Activated naive CD4-positive, alpha-beta T cell treated with anti-CD3 and anti-CD28 coated beads, Interleukin-2, amount 50 U/mL, for 72 hours (primary cell): ENCODE results near the gene RCL1. TPM values are rescaled to one million over a fixed set of nuclear protein-coding genes. Genes with fewer than 3 reads are reported as not detected.
"Not testable (repeated sequence)": the region's sequence is repeated elsewhere in the genome, so short reads cannot be mapped to it uniquely, and the experiment has no call there.

Experiments used
- ATAC-seq, 2 donors: fragments of 150-1000 bp; cut with Tn5 transposase; 2 replicates each; pipeline ENCODE4 v1.10.0; 2021; ENCODE audit warnings: mild to moderate bottlenecking in 2 of 2, moderate library complexity in 2 of 2
- DNase-seq, 2 donors: peaks; one replicate each; pipeline ENCODE4 v3.0.0; 2021 to 2022; ENCODE audit warnings: low spot score in 2 of 2
- H3K27ac Mint-ChIP-seq, 2 donors: one replicate each; pipeline ENCODE4 v1.8.0; 2022; ENCODE audit warnings: mild to moderate bottlenecking in 2 of 2, mixed read lengths in 2 of 2
- H3K36me3 Mint-ChIP-seq, 2 donors: one replicate each; pipeline ENCODE4 v1.8.0; 2022; ENCODE audit warnings: mixed read lengths in 2 of 2
- H3K9me3 Mint-ChIP-seq, 2 donors: one replicate each; pipeline ENCODE4 v1.8.0; 2022; ENCODE audit warnings: mixed read lengths in 2 of 2
- total RNA-seq, 2 donors: library from RNA; stranded (reverse); gene quantifications; one replicate each; pipeline ENCODE4 v1.2.3, GENCODE V29; 2022

RCL1 gene
- total RNA-seq, 2 donors from 2014 or later = 18.2 to 32.0 TPM

- ATAC-seq = no peak
- DNase-seq = no peak
- Mint-ChIP-seq H3K27ac (no peak overlapping the region), H3K36me3 (no peaks in the 10 kb centered on the region), H3K9me3 (peaks cover 0 to 5% of the 10 kb centered on the region in 2 donors)
Measured at GRCh38 chr9:4771788-4772187, 21.0 kb upstream of the RCL1 start.

- peaks cover 0 to 5% of the 10 kb centered on the region in 2 donors for H3K9me3 Mint-ChIP-seq
- DNase-seq = no peak
- no peak for ATAC-seq
- H3K27ac Mint-ChIP-seq = no peak overlapping the region
- H3K36me3 Mint-ChIP-seq = no peaks in the 10 kb centered on the region
Measured at GRCh38 chr9:4774209-4774608, 18.5 kb upstream of the RCL1 start.

GRCh38 chr9:4774958-4775357 lies 17.8 kb upstream of the RCL1 start:
- not testable (repeated sequence) for H3K27ac Mint-ChIP-seq, H3K36me3 Mint-ChIP-seq, DNase-seq, H3K9me3 Mint-ChIP-seq, ATAC-seq

- DNase-seq = no peak
- Mint-ChIP-seq H3K36me3 (peaks cover 0 to 7% of the 10 kb centered on the region in 2 donors), H3K9me3 (no peaks in the 10 kb centered on the region), H3K27ac (no peak overlapping the region)
- ATAC-seq = no peak
Measured at GRCh38 chr9:4780651-4781050, 12.1 kb upstream of the RCL1 start.

- H3K36me3 Mint-ChIP-seq = peaks cover 0 to 7% of the 10 kb centered on the region in 2 donors
- ATAC-seq (no peak), DNase-seq (no peak)
- H3K9me3 Mint-ChIP-seq = no peaks in the 10 kb centered on the region
- H3K27ac Mint-ChIP-seq = no peak overlapping the region
Measured at GRCh38 chr9:4781408-4781807, 11.3 kb upstream of the RCL1 start.

GRCh38 chr9:4783191-4783590 lies 9.6 kb upstream of the RCL1 start:
- DNase-seq, H3K36me3 Mint-ChIP-seq, H3K9me3 Mint-ChIP-seq, H3K27ac Mint-ChIP-seq, ATAC-seq: not testable (repeated sequence)

GRCh38 chr9:4784403-4784802 lies 8.3 kb upstream of the RCL1 start:
- no peaks in the 10 kb centered on the region for H3K9me3 Mint-ChIP-seq
- H3K36me3 Mint-ChIP-seq = peaks cover 0 to 7% of the 10 kb centered on the region in 2 donors
- DNase-seq (no peak), ATAC-seq (no peak)
- H3K27ac Mint-ChIP-seq = no peak overlapping the region

GRCh38 chr9:4786599-4786998 lies 6.1 kb upstream of the RCL1 start:
- ATAC-seq (no peak), DNase-seq (no peak)
- H3K36me3 Mint-ChIP-seq = peaks cover 0 to 3% of the 10 kb centered on the region in 2 donors
- H3K9me3 Mint-ChIP-seq = no peaks in the 10 kb centered on the region
- H3K27ac Mint-ChIP-seq = no peak overlapping the region

GRCh38 chr9:4787876-4788275 lies 4.9 kb upstream of the RCL1 start:
- Mint-ChIP-seq H3K9me3 (no peaks in the 10 kb centered on the region), H3K36me3 (no peaks in the 10 kb centered on the region), H3K27ac (no peak overlapping the region)
- ATAC-seq = no peak
- DNase-seq = no peak

- no peaks in the 10 kb centered on the region for H3K9me3 Mint-ChIP-seq
- H3K27ac Mint-ChIP-seq = no peak overlapping the region
- no peaks in the 10 kb centered on the region for H3K36me3 Mint-ChIP-seq
- ATAC-seq (no peak), DNase-seq (no peak)
Measured at GRCh38 chr9:4788703-4789102, 4.0 kb upstream of the RCL1 start.

- H3K36me3 Mint-ChIP-seq = peaks cover 0 to 17% of the 10 kb centered on the region in 2 donors
- peak; percentile 30 to 44 for ATAC-seq
Measured at GRCh38 chr9:4792054-4792571, 631 bp upstream of the RCL1 start.

GRCh38 chr9:4793459-4794395 lies 983 bp downstream of the RCL1 start:
- H3K36me3 Mint-ChIP-seq = peaks cover 0 to 17% of the 10 kb centered on the region in 2 donors
- H3K9me3 Mint-ChIP-seq = peaks cover 0 to 10% of the 10 kb centered on the region in 2 donors
- DNase-seq = no peak

More at GRCh38 chr9:4792054-4792571, 631 bp upstream of the RCL1 start:
- Mint-ChIP-seq H3K27ac (peak overlapping the region; percentile 2 to 85), H3K9me3 (peaks cover 0 to 10% of the 10 kb centered on the region in 2 donors)
- DNase-seq = no peak

GRCh38 chr9:4794691-4795090 lies 1.9 kb downstream of the RCL1 start:
- ATAC-seq (no peak), DNase-seq (no peak)
- Mint-ChIP-seq H3K36me3 (peaks cover 0 to 17% of the 10 kb centered on the region in 2 donors), H3K27ac (no peak overlapping the region), H3K9me3 (peaks cover 0 to 10% of the 10 kb centered on the region in 2 donors)

More at GRCh38 chr9:4793459-4794395, 983 bp downstream of the RCL1 start:
- no peak for ATAC-seq
- H3K27ac Mint-ChIP-seq = peak overlapping the region; percentile 56 to 85

- H3K36me3 Mint-ChIP-seq = peaks cover 0 to 17% of the 10 kb centered on the region in 2 donors
- not testable (repeated sequence) for H3K9me3 Mint-ChIP-seq, ATAC-seq, DNase-seq
- H3K27ac Mint-ChIP-seq = peak overlapping the region in 1 of 2 donors; percentile 33
Measured at GRCh38 chr9:4795108-4795507, 2.4 kb downstream of the RCL1 start.

- ATAC-seq (no peak), DNase-seq (no peak)
- H3K27ac Mint-ChIP-seq = no peak overlapping the region
- H3K36me3 Mint-ChIP-seq = peaks cover 0 to 17% of the 10 kb centered on the region in 2 donors
- peaks cover 0 to 10% of the 10 kb centered on the region in 2 donors for H3K9me3 Mint-ChIP-seq
Measured at GRCh38 chr9:4796530-4796929, 3.8 kb downstream of the RCL1 start.

- peaks cover 0 to 10% of the 10 kb centered on the region in 2 donors for H3K9me3 Mint-ChIP-seq
- H3K36me3 Mint-ChIP-seq = peaks cover 0 to 17% of the 10 kb centered on the region in 2 donors
- ATAC-seq = no peak
- DNase-seq = no peak
- no peak overlapping the region for H3K27ac Mint-ChIP-seq
Measured at GRCh38 chr9:4796988-4797853, 4.5 kb downstream of the RCL1 start.

- H3K36me3 Mint-ChIP-seq = peaks cover 0 to 19% of the 10 kb centered on the region in 2 donors
- ATAC-seq (no peak), DNase-seq (no peak)
- no peak overlapping the region for H3K27ac Mint-ChIP-seq
- H3K9me3 Mint-ChIP-seq = peaks cover 0 to 10% of the 10 kb centered on the region in 2 donors
Measured at GRCh38 chr9:4797854-4798150, 5.1 kb downstream of the RCL1 start.
